HUES6 (cell line): ENCODE measurements around the gene WIPF2.

Source experiments
- H3K27ac ChIP-seq: 2 replicates; pipeline ENCODE4 v1.7.0; 2013; ENCODE audit warnings: low read depth, mild to moderate bottlenecking, low read length, inconsistent platforms
- H3K27me3 ChIP-seq: 2 replicates; pipeline ENCODE4 v1.6.1; 2013; ENCODE audit warnings: low read length; ENCODE audit not compliant: control insufficient read depth, insufficient read depth
- H3K36me3 ChIP-seq: 2 replicates; pipeline ENCODE4 v1.6.1; 2013; ENCODE audit warnings: low read length; ENCODE audit not compliant: control insufficient read depth, insufficient read depth
- H3K4me1 ChIP-seq: 2 replicates; pipeline ENCODE4 v1.6.1; 2013; ENCODE audit warnings: low read length; ENCODE audit not compliant: control insufficient read depth, insufficient read depth
- H3K4me3 ChIP-seq: 2 replicates; pipeline ENCODE4 v1.5.1; 2013; ENCODE audit warnings: low read depth, low read length
- H3K9ac ChIP-seq: one replicate; pipeline ENCODE4 v1.6.1; 2013; ENCODE audit warnings: mild to moderate bottlenecking, low read length
- H3K9me3 ChIP-seq: 2 replicates; pipeline ENCODE4 v1.6.1; 2013; ENCODE audit warnings: low read depth, low read length; ENCODE audit not compliant: control insufficient read depth, insufficient read depth

The WIPF2 gene

GRCh38 chr17:40316571-40317344, 97.7 kb downstream of the WIPF2 start:
- peak overlapping the region; percentile 61 for H3K4me3 ChIP-seq

GRCh38 chr17:40317345-40317873, 98.3 kb downstream of the WIPF2 start:
- no peaks in the 10 kb centered on the region for H3K36me3 ChIP-seq
- peaks cover 48% of the 10 kb centered on the region for H3K4me1 ChIP-seq
- peaks cover 25% of the 10 kb centered on the region for H3K27me3 ChIP-seq
- no peak overlapping the region for H3K27ac ChIP-seq
- H3K9me3 ChIP-seq, result no peaks in the 10 kb centered on the region
- peak overlapping the region; percentile 61 for H3K4me3 ChIP-seq
- H3K9ac ChIP-seq, result peak overlapping the region; percentile 61

More at GRCh38 chr17:40316571-40317344, 97.7 kb downstream of the WIPF2 start:
- Histone ChIP-seq H3K36me3 (no peaks in the 10 kb centered on the region), H3K27me3 (peaks cover 25% of the 10 kb centered on the region), H3K4me1 (peaks cover 42% of the 10 kb centered on the region), H3K9me3 (no peaks in the 10 kb centered on the region), H3K27ac (no peak overlapping the region), H3K9ac (peak overlapping the region; percentile 61)

GRCh38 chr17:40317880-40318829, 99.1 kb downstream of the WIPF2 start:
- Histone ChIP-seq H3K9ac (peak overlapping the region; percentile 68), H3K27ac (peak overlapping the region; percentile 42; the same call in 1 of the 2 replicates), H3K4me1 (peaks cover 54% of the 10 kb centered on the region), H3K4me3 (peak overlapping the region; percentile 81), H3K9me3 (no peaks in the 10 kb centered on the region), H3K36me3 (no peaks in the 10 kb centered on the region), H3K27me3 (peaks cover 25% of the 10 kb centered on the region)

- peak overlapping the region; percentile 68 for H3K9ac ChIP-seq
- H3K36me3 ChIP-seq, result no peaks in the 10 kb centered on the region
- peaks cover 25% of the 10 kb centered on the region for H3K27me3 ChIP-seq
- H3K27ac ChIP-seq, result no peak overlapping the region
- H3K9me3 ChIP-seq, result no peaks in the 10 kb centered on the region
- H3K4me3 ChIP-seq, result peak overlapping the region; percentile 81
- peaks cover 52% of the 10 kb centered on the region for H3K4me1 ChIP-seq
Measured at GRCh38 chr17:40318830-40319391, 99.8 kb downstream of the WIPF2 start.

- Histone ChIP-seq H3K9me3 (no peaks in the 10 kb centered on the region), H3K36me3 (no peaks in the 10 kb centered on the region), H3K27ac (no peak overlapping the region), H3K27me3 (peaks cover 25% of the 10 kb centered on the region), H3K4me1 (peaks cover 52% of the 10 kb centered on the region), H3K4me3 (no peak overlapping the region), H3K9ac (no peak overlapping the region)
Measured at GRCh38 chr17:40319651-40320540, 100.8 kb downstream of the WIPF2 start.

- Histone ChIP-seq H3K9ac (no peak overlapping the region), H3K27me3 (peaks cover 22% of the 10 kb centered on the region), H3K9me3 (no peaks in the 10 kb centered on the region), H3K27ac (no peak overlapping the region), H3K36me3 (no peaks in the 10 kb centered on the region), H3K4me3 (no peak overlapping the region), H3K4me1 (peaks cover 47% of the 10 kb centered on the region)
Measured at GRCh38 chr17:40320756-40321523, 101.8 kb downstream of the WIPF2 start.

- H3K36me3 ChIP-seq, result no peaks in the 10 kb centered on the region
- no peaks in the 10 kb centered on the region for H3K9me3 ChIP-seq
- H3K4me3 ChIP-seq, result no peak overlapping the region
- no peak overlapping the region for H3K27ac ChIP-seq
- H3K4me1 ChIP-seq, result peaks cover 41% of the 10 kb centered on the region
- peaks cover 16% of the 10 kb centered on the region for H3K27me3 ChIP-seq
- H3K9ac ChIP-seq, result no peak overlapping the region
Measured at GRCh38 chr17:40321524-40321929, 102.4 kb downstream of the WIPF2 start.

GRCh38 chr17:40321961-40322357, 102.9 kb downstream of the WIPF2 start:
- Histone ChIP-seq H3K27ac (no peak overlapping the region), H3K4me1 (peaks cover 39% of the 10 kb centered on the region), H3K9me3 (no peaks in the 10 kb centered on the region), H3K4me3 (no peak overlapping the region), H3K36me3 (no peaks in the 10 kb centered on the region), H3K9ac (no peak overlapping the region), H3K27me3 (peaks cover 14% of the 10 kb centered on the region)

GRCh38 chr17:40322358-40323315, 103.5 kb downstream of the WIPF2 start:
- Histone ChIP-seq H3K27ac (no peak overlapping the region), H3K4me3 (peak overlapping the region; percentile 3; the same call in 1 of the 2 replicates), H3K4me1 (peaks cover 34% of the 10 kb centered on the region), H3K9ac (peak overlapping the region; percentile 21), H3K27me3 (peaks cover 10% of the 10 kb centered on the region), H3K36me3 (no peaks in the 10 kb centered on the region), H3K9me3 (no peaks in the 10 kb centered on the region)
